GM18520 (cell line): Measurements from ENCODE around the gene VSIR.

Experiments used
- ATAC-seq: cut with Tn5 transposase; IDR thresholded peaks from one replicate; pipeline ENCODE4 v1.9.1; 2021; ENCODE audit not compliant: unreplicated experiment

The VSIR gene

GRCh38 chr10:71748671-71749191, 24.6 kb downstream of the VSIR start:
- ATAC-seq, result no peak

DNA sequence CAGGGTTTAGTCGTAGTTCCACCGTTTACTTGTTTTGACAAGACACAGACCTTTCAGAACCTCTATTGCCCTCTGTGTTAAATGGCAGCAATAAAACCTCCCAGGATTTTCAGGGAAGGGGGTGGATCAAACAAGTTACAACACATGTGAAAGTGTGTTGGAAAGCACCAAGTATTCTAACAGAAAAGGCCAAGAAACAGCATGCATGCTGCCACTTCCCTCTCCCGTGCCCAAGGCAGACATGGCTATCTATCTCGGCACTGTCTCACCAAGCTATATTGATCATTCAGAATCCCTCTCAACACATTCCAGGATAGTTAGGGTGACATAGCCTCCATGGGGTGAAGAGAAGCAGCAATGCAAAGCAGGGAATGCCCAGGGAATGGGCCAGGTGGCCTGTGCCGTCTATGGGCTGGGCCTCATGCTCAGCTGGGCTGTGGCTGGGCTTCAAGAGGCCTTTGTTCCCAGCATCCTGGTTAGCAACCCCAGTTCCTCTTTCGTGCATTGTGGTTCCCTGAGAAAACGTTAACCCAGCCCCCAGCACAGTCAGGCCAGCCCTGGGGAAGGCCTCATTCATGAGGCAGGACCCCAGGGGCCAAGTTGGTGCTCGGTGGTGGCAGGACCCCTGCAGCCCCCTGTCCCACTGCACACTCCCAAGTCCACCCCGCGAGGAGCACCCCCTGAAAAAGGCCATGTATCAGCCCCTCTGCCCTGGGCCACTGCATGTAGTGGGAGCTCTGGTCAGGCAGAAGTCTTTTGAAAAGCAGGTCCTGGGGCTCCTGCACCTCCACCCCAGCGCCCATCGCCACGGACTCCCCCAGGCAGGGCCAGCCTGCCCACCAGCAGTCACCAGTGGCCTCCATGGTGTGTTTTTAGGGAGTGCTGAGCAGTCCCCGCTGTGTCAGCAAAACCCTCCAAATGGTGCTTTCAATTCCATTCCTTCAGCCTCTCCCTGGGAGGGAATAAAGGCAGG, 25.5 kb downstream of the VSIR start:
- ATAC-seq, result no peak

GRCh38 chr10:71747039-71747531, 26.2 kb downstream of the VSIR start:
- ATAC-seq, result no peak

DNA sequence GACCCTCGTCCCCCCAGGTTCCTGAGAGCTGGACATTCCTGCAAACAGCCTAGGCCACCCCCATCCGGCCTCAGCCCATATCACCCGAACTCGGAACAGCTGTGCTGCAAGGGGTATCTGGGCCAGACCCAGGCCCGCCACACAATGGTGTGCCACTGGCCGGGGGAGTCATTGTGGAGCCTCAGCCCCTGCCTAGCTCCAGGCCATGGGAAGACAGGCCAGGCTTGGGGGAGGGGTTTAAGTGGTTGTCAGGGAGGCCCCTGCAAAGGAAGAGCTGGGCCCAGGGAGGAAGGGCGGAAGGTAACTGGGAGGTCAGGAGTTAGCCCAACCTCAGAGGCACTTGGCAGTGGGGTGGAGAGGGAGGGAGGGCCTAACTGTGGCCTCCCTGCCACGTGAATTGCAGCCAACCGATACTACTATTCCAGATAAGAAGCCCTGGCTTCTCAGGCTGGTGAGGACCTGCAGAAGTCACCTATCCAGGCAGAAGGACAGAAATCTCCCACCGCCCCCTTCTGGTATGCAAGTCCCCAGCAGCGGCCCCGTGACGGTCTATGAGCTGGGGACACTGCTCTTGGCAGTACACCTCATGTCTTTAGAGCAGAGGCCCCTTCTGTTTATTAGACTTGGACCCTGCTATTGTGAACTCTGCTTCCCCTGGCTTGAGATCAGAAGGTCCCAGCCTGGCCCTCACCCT, 26.8 kb downstream of the VSIR start:
- no peak for ATAC-seq

GRCh38 chr10:71745664-71746250, 27.6 kb downstream of the VSIR start:
- no peak for ATAC-seq

DNA sequence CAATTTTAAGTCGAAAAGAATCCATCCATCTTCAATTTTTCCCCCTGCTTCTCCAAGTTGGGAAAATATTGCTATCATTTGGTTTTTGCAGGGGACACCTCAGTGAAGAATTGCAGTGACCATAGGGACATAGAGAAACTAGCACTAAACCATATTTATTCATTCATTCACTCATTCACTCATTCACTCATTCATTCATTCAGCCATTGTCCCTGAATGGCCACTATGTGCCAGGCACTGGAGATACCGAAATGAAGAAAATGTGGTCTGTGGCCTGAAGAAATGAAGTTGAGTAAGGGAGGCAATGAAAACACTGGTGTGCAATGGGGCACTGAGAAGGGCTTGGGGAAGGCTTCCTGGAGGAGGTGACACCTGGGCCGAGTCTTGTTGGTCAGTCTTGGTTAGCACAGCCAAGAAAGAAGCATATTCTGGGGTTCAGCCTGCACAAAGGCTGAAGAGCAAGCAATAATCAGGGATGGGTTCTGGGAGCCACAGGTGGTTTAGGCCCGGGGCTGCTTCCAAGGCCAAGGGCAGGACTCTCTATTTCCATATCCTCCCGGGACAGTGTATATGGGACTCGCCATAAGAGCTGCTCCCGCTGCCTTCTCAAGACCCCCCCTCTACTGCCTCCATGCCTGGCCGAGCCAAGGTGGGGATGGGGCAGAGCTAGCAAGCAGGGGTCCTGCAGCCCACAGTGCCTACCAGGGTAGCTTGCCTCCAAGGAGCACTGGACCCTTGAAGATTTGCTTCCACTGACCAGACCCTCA, 28.2 kb downstream of the VSIR start:
- ATAC-seq, result no peak

DNA sequence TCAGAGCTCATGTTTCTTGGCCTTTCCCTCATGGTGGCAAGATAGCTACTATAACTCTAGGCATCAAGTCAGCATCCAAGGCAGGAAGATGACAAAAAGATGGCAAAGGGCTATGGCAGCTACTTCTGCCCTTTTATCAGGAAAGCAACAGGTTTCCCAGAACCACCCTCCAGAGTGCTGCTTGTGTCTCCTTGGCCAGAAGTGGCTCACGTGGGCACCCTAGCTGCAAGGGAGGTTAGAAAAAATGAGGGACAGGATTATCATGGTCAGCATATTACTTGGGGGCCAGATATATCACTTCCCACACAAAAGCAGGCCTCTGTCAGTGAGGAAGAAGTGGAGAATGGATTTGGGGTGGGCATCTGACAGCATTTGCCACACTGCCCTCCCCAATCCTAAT, 29.5 kb downstream of the VSIR start:
- ATAC-seq, result no peak

- ATAC-seq, result no peak
Observed at GRCh38 chr10:71743089-71743838, 30.1 kb downstream of the VSIR start.

DNA sequence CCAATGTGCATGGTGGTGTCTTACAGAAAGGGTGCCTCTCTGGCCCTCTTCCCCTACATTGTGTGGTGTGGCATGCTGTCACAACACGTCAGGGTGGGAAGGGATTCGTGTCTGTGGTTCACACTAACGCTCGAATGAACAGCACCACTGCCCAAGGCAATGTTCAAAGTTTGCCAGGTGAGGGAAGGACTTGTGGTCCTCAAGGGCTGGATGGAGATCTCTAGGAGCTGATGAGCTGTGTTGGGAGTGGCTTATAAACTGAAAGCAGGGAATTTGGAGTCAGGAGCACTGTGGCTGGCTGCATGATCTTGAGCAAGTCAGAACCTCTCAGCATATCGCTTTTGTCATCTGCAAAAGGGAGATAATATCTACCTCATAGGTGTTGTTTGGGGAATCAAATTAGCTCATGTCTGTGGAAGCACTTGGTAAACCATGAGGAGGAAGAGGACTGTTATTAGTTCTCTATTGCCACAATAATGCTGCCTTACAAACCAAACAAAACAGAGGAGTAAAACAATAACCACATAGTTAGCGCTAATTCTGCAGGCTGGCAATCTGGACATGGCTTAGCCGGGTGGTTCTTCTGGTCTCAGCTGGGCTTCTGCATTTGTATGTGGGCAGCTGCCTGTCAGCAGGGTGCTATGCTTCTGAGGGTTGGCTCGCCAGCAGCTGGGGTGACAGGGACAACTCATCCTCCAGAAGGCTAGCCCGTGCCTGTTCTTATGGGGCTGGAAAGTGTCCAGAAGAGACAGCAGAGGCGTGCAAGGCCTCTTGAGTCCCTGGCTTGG, 30.8 kb downstream of the VSIR start:
- no peak for ATAC-seq

DNA sequence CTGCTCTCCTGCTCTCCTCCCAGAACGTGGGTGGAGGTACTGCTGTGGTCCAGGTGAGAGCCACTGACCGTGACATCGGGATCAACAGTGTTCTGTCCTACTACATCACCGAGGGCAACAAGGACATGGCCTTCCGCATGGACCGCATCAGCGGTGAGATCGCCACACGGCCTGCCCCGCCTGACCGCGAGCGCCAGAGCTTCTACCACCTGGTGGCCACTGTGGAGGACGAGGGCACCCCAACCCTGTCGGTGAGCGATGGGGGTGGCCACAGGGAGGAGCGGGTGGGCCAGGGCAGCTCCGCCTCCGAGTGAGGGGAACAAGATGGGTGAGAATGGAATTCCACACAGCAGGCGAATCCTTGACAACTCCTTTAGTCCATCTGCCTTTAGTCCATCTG, 31.6 kb downstream of the VSIR start:
- no peak for ATAC-seq

GRCh38 chr10:71741029-71741428, 32.3 kb downstream of the VSIR start:
- no peak for ATAC-seq

GRCh38 chr10:71740069-71740653, 33.2 kb downstream of the VSIR start:
- ATAC-seq, result no peak

- ATAC-seq, result no peak
Observed at GRCh38 chr10:71739358-71739900, 33.9 kb downstream of the VSIR start.

DNA sequence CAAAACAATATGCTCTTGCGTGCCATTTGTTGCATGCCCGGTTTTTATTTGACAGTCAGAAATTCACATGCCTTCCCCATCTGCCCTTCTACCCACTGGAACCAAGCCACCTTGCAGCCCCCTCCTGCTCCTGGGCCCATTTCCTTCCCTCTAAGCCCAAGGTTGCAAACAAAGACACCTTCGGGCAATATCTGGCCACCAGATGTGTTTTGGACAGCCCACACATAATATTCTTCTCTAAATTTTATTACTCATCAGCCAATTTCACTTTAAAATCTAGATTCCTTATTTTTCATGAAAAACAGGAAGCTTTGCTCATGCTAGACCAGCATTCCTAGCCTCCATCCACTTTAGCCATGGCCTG, 35.5 kb downstream of the VSIR start:
- no peak for ATAC-seq

DNA sequence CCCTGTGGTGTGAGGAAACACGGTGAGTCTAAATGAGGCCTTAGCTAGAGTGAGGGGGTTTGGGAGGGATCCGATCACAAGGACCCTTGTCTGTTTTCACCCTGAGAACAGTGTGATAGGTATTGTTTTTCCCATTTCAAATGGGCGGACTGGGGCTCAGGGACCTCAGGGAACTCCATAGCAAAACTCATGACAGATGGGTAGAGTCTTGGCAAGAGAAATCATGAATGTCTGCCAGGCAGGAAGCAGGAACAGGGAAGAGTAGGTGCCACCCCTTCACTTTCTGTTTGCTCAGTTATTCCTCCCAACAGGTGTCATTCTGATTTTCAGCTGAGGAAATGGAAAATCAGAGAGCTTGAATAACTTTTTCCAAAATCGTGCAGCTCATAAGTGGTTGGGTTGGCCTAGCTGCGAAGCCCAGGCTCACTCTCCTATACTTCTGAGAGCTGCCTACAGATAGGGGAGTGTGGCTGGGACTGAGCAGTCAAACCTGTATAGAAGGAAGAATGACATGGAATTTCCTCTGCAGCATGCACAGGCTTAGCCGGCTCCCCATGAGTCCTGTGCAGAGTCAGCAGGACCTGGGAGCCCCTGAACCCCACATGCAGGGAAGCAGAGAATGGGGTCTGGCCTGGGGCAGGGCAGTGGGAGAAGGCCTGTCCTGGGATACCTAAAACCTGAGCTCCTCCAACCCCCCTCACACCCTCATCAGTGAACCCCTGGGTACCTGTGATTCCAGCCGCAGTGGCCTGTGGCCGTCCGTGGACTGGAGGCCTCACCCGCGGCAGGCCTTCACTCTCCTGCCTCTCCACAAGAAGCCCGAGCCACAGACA, 36.1 kb downstream of the VSIR start:
- no peak for ATAC-seq

GRCh38 chr10:71736570-71736952, 36.8 kb downstream of the VSIR start:
- ATAC-seq, result no peak

- no peak for ATAC-seq
Observed at GRCh38 chr10:71735709-71736569, 37.4 kb downstream of the VSIR start.
